ENCODE measurements around the gene HLA-DPB1. TPM values are rescaled to one million over a fixed set of nuclear protein-coding genes. Genes with fewer than 3 reads are reported as not detected.

HLA-DPB1 gene
- total RNA-seq, 1 donor from 2014 or later = 34.1 TPM

- Histone ChIP-seq H3K4me1 (peaks cover 7% of the 10 kb centered on the region), H3K27ac (replicated peaks) (no peak overlapping the region), H3K27me3 (ENCODE audit: low read depth) (peaks cover 75% of the 10 kb centered on the region), H3K4me3 (no peak overlapping the region), H3K36me3 (no peaks in the 10 kb centered on the region), H3K9me3 (replicated peaks) (no peaks in the 10 kb centered on the region)
- DNase-seq = no peak
- TF ChIP-seq CTCF (IDR thresholded peaks at IDR 0.05; ENCODE audit: borderline replicate concordance) = no peak
- intact Hi-C loops (cut with micrococcal nuclease) = no loop called here
Measured at GRCh38 chr6:33114406-33114805, 38.6 kb downstream of the HLA-DPB1 start.

- Histone ChIP-seq H3K27me3 (ENCODE audit: low read depth) (peaks cover 72% of the 10 kb centered on the region), H3K36me3 (no peaks in the 10 kb centered on the region), H3K4me3 (no peak overlapping the region), H3K4me1 (peaks cover 7% of the 10 kb centered on the region), H3K9me3 (replicated peaks) (no peaks in the 10 kb centered on the region), H3K27ac (replicated peaks) (no peak overlapping the region)
- intact Hi-C loops (cut with micrococcal nuclease) = no loop called here
- DNase-seq = no peak
- TF ChIP-seq CTCF (IDR thresholded peaks at IDR 0.05; ENCODE audit: borderline replicate concordance) = no peak
Measured at GRCh38 chr6:33116417-33116816, 40.6 kb downstream of the HLA-DPB1 start.

GRCh38 chr6:33116841-33117711 is 41.3 kb downstream of the HLA-DPB1 start:
- H3K36me3 ChIP-seq = no peaks in the 10 kb centered on the region
- no peak overlapping the region for H3K4me3 ChIP-seq
- H3K4me1 ChIP-seq = peaks cover 7% of the 10 kb centered on the region
- DNase-seq = no peak
- no peaks in the 10 kb centered on the region for H3K9me3 ChIP-seq (replicated peaks)
- TF ChIP-seq CTCF (IDR thresholded peaks at IDR 0.05; ENCODE audit: borderline replicate concordance) = no peak
- H3K27me3 ChIP-seq (ENCODE audit: low read depth) = peaks cover 72% of the 10 kb centered on the region
- no peak overlapping the region for H3K27ac ChIP-seq (replicated peaks)
- intact Hi-C loops (cut with micrococcal nuclease) = no loop called here

GRCh38 chr6:33117811-33118277 is 42.1 kb downstream of the HLA-DPB1 start:
- Histone ChIP-seq H3K4me1 (peaks cover 7% of the 10 kb centered on the region), H3K27ac (replicated peaks) (no peak overlapping the region), H3K4me3 (no peak overlapping the region), H3K9me3 (replicated peaks) (no peaks in the 10 kb centered on the region), H3K36me3 (no peaks in the 10 kb centered on the region), H3K27me3 (ENCODE audit: low read depth) (peaks cover 65% of the 10 kb centered on the region)
- no peak for TF ChIP-seq CTCF (IDR thresholded peaks at IDR 0.05; ENCODE audit: borderline replicate concordance)
- intact Hi-C loops (cut with micrococcal nuclease) = no loop called here
- DNase-seq = no peak

GRCh38 chr6:33118525-33119123 is 42.8 kb downstream of the HLA-DPB1 start:
- DNase-seq = no peak
- Histone ChIP-seq H3K4me3 (no peak overlapping the region), H3K27ac (replicated peaks) (no peak overlapping the region), H3K36me3 (no peaks in the 10 kb centered on the region), H3K27me3 (ENCODE audit: low read depth) (peaks cover 57% of the 10 kb centered on the region), H3K4me1 (peaks cover 7% of the 10 kb centered on the region), H3K9me3 (replicated peaks) (peaks cover 4% of the 10 kb centered on the region)
- peak; percentile 95 for TF ChIP-seq CTCF (IDR thresholded peaks at IDR 0.05; ENCODE audit: borderline replicate concordance)
- intact Hi-C loops (cut with micrococcal nuclease) = no loop called here
